ENCODE data around the gene OR2A14. TPM values are rescaled to one million over a fixed set of nuclear protein-coding genes. Genes with fewer than 3 reads are reported as not detected.

The OR2A14 gene, protein sequence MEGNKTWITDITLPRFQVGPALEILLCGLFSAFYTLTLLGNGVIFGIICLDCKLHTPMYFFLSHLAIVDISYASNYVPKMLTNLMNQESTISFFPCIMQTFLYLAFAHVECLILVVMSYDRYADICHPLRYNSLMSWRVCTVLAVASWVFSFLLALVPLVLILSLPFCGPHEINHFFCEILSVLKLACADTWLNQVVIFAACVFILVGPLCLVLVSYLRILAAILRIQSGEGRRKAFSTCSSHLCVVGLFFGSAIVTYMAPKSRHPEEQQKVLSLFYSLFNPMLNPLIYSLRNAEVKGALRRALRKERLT
- not detected in 2 replicates for polyA plus RNA-seq (2011; rRNA removed)
- not detected in 2 replicates for polyA minus RNA-seq (2011; rRNA and poly(A)+ RNA removed)

DNA sequence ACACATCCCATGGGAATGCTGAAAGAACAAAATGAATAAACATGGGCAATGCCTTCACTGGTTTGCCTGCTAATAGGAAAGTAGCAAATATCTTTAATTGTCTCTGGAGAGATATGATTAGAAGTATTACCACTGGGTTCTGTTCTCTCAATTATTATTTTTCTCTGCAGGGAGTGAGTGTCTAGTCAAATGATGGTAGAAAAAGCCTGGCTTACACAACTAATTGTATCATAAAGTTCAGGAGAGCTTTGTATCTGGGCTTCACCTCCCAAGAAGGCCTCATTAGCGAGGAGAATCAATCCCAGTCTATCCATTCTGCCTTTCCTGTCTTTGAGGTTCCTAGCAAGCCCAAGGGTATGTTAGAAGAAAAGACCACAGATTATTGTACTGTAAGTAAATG lies at the start of gene OR2A14:
Gene OR2A14 (plus strand): TSS at position 301 of the 400 bp plus-strand sequence. CDS start 5,937 bp downstream, outside the sequence.
- Histone ChIP-seq H3K27me3 (ENCODE audit: control insufficient read depth, insufficient read depth, low read length) (no peaks in the 10 kb centered on the region), H3K36me3 (ENCODE audit: control insufficient read depth, insufficient read depth, low read length) (no peaks in the 10 kb centered on the region), H3K4me3 (ENCODE audit: low read depth, low read length) (no peak within 1 kb of the TSS)
- DNase-seq (ENCODE audit: low read depth), result no peak
- ChIA-PET POLR2A (no interaction called here), CTCF (no interaction called here)
- TF ChIP-seq, protein P1, sequence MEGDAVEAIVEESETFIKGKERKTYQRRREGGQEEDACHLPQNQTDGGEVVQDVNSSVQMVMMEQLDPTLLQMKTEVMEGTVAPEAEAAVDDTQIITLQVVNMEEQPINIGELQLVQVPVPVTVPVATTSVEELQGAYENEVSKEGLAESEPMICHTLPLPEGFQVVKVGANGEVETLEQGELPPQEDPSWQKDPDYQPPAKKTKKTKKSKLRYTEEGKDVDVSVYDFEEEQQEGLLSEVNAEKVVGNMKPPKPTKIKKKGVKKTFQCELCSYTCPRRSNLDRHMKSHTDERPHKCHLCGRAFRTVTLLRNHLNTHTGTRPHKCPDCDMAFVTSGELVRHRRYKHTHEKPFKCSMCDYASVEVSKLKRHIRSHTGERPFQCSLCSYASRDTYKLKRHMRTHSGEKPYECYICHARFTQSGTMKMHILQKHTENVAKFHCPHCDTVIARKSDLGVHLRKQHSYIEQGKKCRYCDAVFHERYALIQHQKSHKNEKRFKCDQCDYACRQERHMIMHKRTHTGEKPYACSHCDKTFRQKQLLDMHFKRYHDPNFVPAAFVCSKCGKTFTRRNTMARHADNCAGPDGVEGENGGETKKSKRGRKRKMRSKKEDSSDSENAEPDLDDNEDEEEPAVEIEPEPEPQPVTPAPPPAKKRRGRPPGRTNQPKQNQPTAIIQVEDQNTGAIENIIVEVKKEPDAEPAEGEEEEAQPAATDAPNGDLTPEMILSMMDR (IDR thresholded peaks at IDR 0.05; ENCODE audit: insufficient read depth, low read depth, low read length), result no peak

DNA sequence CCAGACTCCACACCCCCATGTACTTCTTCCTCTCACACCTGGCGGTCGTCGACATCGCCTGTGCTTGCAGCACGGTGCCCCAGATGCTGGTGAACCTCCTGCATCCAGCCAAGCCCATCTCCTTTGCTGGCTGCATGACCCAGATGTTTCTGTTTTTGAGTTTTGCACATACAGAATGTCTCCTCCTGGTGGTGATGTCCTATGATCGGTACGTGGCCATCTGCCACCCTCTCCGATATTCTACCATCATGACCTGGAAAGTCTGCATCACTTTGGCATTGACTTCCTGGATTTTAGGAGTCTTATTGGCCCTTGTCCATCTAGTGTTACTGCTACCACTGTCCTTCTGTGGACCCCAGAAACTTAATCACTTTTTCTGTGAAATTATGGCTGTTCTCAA lies 48.6 kb upstream of the OR2A14 start:
- DNase-seq (ENCODE audit: low read depth), result no peak
- H3K36me3 ChIP-seq (ENCODE audit: control insufficient read depth, insufficient read depth, low read length), result no peaks in the 10 kb centered on the region
- CTCF ChIA-PET, result no interaction called here
- TF ChIP-seq, protein P1 (IDR thresholded peaks at IDR 0.05; ENCODE audit: insufficient read depth, low read depth, low read length), result no peak
- no peaks in the 10 kb centered on the region for H3K27me3 ChIP-seq (ENCODE audit: control insufficient read depth, insufficient read depth, low read length)
- POLR2A ChIA-PET, result no interaction called here
- no peak overlapping the region for H3K4me3 ChIP-seq (ENCODE audit: low read depth, low read length)

DNA sequence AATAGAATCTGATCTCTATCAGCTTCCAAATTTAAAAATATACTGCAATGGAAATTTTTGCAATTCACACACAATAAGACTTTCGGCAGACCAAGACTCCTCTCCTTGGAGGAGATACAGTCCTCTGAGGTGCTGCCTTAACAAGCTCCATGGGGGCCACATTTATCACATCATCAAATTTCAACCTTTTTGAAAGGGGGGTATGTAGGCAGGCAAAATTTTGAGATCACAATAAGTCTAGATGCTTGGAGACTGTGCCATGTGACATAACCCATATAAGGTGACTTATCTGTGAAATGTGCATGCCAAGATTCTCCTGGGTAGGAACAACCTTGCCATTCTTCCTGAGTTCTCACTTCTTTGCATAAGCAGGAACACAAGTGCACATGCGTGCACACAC lies 37.0 kb upstream of the OR2A14 start, which contains the start of gene OR2A12:
Gene OR2A12 (plus strand): TSS at position 301 of the 400 bp plus-strand sequence. CDS start 8,830 bp downstream, outside the sequence.
- Histone ChIP-seq H3K4me3 (ENCODE audit: low read depth, low read length) (no peak within 1 kb of the TSS), H3K36me3 (ENCODE audit: control insufficient read depth, insufficient read depth, low read length) (no peaks in the 10 kb centered on the region), H3K27me3 (ENCODE audit: control insufficient read depth, insufficient read depth, low read length) (no peaks in the 10 kb centered on the region)
- TF ChIP-seq, protein P1 (IDR thresholded peaks at IDR 0.05; ENCODE audit: insufficient read depth, low read depth, low read length), result no peak
- no peak for DNase-seq (ENCODE audit: low read depth)
- ChIA-PET POLR2A (no interaction called here), CTCF (no interaction called here)

DNA sequence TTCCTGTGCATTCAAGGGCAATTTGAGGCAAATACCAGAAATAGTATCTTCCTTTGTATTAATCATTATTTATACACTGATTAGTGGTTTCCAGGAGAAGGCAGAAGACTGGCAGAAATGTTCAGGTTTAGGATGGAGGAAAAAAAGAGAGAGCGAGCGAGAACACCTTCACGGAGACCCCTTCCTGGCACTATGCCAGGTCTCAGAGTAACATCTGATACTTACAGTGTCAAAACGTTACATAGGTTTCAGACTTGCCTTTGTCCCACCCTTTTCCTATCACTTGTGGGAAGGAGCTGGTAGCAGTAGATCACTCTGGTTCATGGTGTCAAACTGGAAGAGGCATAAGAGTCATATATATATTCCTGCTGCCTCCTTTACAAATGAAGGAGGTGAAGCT lies 36.2 kb upstream of the OR2A14 start:
- Histone ChIP-seq H3K27me3 (ENCODE audit: control insufficient read depth, insufficient read depth, low read length) (no peaks in the 10 kb centered on the region), H3K36me3 (ENCODE audit: control insufficient read depth, insufficient read depth, low read length) (no peaks in the 10 kb centered on the region), H3K4me3 (ENCODE audit: low read depth, low read length) (no peak overlapping the region)
- CTCF ChIA-PET, result interaction anchor here (0.6 kb wide), 1 partner anchor 394 kb away, joined by 3 read pairs; no protein-coding TSS in a partner anchor
- POLR2A ChIA-PET, result no interaction called here
- TF ChIP-seq, protein P1 (IDR thresholded peaks at IDR 0.05; ENCODE audit: insufficient read depth, low read depth, low read length), result no peak
- DNase-seq (ENCODE audit: low read depth), result no peak

DNA sequence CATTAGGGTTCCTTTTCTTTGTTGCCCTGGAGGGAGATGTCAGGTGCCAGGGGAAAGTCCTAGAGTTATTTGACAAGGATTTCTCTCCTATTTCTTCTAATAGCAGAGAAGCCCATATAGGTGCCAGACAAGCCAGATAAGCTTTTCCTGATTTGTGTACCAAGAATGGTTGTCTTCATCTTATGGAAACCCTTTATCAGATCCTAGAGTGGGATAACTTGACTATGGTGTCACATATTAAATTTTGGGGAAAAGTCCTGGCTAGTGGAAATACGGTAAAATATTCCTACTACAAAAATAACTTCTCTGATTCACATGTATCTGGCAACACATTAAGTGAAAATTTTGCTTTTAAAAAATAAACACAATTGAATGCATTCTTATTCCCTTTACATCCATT lies 35.7 kb upstream of the OR2A14 start:
- CTCF ChIA-PET, result no interaction called here
- Histone ChIP-seq H3K4me3 (ENCODE audit: low read depth, low read length) (no peak overlapping the region), H3K27me3 (ENCODE audit: control insufficient read depth, insufficient read depth, low read length) (no peaks in the 10 kb centered on the region), H3K36me3 (ENCODE audit: control insufficient read depth, insufficient read depth, low read length) (no peaks in the 10 kb centered on the region)
- TF ChIP-seq, protein P1 (IDR thresholded peaks at IDR 0.05; ENCODE audit: insufficient read depth, low read depth, low read length), result no peak
- DNase-seq (ENCODE audit: low read depth), result no peak
- POLR2A ChIA-PET, result no interaction called here

Data from BJ (cell line).